ENCODE data around the gene MYO10.
A peak's percentile ranks its signal among the peaks of the same experiment; 100 is the strongest.

The MYO10 gene

DNA sequence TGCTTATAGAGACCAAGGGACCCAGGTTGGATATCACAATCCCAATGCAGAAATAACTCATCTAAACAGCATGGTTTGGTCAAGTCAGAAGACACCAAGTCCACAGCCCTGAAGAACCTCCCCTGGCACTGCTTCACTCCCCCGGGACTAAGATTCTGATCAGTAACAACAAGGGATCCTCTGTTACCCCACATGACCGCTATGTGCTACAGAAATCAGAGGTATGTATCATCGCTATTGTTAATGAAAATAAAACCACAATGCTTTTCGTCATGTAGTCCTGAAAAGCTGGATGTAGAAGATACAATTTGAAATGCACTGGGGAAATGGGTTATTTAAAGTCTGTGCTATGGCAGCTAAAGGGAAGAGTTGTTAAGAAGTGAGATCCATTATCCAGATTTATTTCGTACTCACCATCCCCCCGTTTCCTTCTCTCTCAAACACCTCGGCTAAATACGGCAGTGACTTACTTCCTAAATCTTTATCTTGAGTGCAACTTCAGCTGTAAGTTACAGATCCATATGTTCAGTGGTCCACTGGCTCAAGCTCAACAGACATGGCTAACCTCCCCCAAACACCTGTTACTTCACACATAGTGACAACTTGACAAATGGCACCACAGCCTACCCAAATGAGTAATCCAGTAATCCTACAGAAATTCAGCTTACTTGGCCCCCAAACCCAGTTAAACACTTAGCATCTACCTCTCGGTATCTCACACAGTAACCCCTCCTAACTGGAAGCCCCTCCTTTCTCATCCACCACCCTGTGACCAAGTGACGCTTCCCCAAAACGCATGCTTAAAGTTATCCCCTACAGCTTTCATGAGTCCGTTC, 129.2 kb downstream of the MYO10 start:
- no peak for DNase-seq

- no peak for DNase-seq
Observed at GRCh38 chr5:16805486-16805885, 130.6 kb downstream of the MYO10 start.

DNA sequence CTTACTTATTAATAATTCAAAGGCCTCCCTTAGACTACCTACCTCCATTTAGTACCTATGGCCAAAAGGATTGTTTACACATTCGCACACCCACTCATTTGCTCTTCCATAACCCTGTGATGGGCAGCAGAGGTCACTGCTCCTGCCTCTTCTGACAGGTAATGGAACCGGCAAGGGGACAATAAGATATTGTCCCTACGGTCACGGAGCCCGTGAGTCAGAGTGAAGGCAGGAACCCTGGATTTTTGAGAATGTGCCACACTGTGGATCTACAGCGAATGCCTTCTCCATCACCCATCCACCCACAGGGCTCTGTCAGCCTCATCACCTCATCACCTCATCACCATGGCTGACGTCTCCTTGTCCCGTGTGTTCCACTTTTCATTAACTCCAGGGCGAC, 132.3 kb downstream of the MYO10 start:
- DNase-seq = no peak

DNA sequence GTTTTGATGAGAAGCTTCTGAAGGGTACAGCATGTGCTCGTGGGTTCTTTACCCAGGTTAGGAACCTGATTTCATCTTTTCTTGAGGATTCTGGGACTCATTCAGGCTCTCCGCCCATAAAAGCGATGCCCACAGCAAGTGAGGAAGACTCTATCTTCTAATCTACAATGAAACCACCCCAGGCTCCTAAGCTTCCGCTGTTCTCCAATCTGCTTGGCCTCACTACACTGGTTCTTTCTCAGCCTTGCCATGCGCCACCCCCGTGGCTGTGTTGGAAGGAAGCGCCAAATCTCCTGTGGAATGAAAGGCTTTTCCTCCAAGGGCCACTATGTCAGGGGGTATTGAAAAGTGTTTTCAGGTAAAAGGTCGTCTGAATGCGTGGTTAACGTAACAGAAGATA, 135.6 kb downstream of the MYO10 start:
- DNase-seq = no peak

DNA sequence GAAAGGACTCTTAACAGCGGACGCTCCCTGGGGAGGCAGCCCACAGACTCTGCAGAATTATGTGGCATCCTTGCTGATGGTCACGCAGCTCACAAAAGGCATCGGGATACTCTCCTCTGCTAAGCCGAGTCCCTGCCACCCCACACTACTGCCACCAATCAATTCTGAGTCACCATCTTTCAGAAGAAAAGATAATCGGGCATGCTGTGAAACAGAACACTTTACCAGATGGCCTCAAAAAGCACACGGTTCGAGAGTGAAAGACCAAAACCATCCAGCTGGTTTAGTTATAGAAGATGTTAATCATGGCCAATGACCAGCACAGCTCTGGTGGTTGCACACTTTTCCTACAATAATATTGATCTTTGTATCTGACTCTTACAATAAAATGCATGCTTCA, 136.3 kb downstream of the MYO10 start:
- no peak for DNase-seq

DNA sequence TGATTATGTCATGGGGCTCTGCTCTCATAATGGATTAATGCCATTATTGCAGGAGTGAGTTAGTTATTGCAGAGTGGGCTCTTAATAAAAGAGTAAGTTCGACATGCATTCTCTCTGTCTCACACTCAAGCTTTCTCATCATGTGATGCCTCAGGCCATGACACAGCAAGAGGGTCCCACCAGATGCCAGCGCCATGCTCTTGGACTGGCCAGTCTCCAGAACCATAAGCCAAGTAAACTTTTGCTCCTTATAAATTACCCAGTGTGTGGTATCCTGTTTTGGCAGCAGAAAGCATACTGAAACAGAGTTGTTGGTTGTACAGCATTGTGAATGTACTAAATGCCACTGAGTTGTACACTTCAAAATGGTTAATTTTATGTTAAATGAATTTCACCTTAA, 138.1 kb downstream of the MYO10 start:
- DNase-seq = no peak

DNA sequence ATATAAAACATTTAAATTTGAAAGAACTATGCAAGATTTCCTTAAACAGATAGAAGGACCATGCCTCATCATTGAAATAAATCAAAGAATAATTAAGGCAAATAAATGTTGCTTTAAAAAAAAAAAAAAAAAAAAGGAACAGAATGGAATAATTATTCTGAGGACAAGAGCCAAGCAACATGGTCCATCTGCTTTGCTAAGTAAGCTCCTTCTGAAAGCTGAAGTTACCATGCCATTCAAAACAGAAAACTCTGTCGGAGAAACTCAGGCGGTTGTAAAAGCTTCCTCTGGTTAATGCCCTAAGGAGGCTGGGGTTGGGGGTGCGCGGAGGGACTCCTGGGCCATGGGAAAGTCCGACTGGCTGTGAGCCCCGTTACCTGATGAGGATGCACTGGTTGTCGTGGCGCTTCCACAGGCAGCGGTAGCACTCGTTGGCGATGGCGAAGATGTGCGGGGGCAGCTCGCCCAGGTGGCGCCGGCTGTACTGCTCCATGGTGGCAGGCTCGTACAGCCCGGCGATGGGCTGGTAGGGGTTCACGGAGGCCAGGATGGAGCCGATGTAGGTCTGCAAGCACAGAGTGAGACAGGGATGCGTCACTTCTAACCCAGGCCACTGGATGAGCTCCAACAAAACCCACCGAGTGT, 141.7 kb downstream of the MYO10 start:
- DNase-seq = no peak

DNA sequence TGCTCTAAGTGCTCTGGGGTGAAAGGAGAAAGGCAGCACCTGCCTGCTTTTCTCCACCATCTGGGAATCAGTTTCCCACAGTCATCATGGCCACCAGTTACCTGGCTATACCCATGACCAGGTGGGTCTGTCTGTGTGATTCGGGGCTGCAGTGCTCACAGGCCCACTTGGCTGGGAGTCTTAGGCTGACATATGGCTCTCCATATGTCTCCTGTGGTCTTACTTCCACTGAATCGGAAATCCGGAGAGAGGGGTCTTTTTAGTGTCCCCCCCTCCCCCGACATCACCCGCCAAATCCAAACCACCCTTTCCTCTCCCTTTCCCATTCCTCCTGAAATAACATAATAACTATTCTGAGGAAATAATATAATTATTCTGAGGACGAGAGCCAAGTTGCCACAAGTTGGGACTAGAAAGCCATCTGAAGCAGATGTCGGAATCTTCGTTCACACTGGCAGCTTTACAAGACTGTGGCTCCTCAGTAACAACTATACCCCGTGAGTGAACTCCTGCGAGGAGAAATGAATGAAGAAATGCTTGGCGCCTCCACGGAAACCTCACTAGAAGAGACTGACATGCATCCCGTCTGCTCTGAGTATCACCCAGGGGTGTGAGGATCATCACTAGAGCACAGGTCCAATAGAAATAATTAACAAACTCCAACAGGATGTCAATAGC, 143.4 kb downstream of the MYO10 start:
- DNase-seq = no peak

- DNase-seq = no peak
Observed at GRCh38 chr5:16791904-16792597, 144.0 kb downstream of the MYO10 start.

DNA sequence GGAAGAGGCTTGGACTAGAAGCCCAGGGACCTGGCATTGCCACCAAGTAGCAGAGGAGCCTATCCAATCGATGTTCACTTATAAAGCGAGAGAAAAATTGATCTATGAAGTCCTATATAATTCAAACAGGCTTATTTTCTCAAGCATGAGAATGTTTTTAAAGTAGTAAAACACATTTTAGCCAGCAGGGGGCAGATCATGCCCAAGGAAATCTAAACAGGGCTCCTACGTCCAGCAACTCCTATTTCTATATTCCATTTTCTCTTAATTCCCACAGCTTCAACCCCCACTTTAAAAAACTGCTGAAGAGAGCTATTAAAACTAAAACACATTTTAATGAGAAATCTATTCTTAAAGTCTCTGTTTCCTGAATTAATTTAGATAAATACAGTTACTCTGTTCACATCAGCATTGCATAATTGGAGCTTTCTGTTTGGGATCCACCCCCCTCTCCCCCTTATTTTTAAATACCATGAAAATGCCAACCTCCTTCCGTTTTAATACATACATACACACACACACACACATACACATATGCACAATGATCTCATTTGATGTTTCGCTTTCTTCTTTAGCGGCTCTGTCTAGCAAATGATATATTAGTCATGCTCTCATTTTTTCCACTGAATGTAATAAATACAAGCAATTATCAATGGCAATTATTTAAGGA, 144.9 kb downstream of the MYO10 start:
- peak; percentile 2 for DNase-seq

DNA sequence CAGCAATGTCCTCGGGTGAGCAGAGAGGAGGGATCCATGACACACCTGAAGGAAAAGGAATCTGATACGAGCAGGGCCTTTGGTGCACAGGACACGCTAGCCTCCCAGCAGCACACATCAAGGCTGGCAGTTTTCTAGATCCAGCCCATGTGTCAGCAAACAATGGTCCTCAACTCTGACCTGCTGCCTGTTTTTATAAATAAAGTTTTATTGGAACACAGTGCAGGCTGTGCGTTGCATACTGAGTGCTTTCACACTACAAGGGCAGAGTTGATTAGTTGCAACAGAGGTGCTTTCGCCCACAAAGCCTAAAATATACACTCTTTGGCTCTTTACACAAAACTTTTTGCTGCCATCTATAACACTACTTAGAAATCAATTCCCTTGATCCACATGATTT, 147.1 kb downstream of the MYO10 start:
- DNase-seq = no peak

DNA sequence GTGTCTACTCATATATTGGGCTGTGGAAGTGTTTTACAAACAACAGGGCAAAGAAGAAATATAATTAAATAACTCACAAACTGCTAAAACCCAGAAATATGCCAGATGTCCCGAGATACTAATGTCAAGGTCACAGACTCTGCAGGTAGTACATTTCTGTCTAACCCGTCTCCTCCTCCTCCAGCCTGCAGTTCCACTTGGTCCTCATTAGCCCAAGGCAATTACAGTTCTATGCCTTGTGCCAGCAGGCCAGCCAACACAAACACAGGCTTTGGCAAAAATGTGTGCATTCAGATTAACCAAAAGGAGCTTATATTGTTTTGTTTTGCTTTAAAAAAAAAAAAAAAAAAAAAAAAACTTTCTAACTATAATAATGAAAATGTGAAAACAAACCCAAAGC, 148.8 kb downstream of the MYO10 start:
- no peak for DNase-seq

GRCh38 chr5:16784843-16785791, 151.0 kb downstream of the MYO10 start:
- DNase-seq = no peak

GRCh38 chr5:16784088-16784487, 152.0 kb downstream of the MYO10 start:
- no peak for DNase-seq

GRCh38 chr5:16781828-16782626, 154.1 kb downstream of the MYO10 start:
- no peak for DNase-seq

- no peak for DNase-seq
Observed at GRCh38 chr5:16780325-16780724, 155.8 kb downstream of the MYO10 start.

- DNase-seq = no peak
Observed at GRCh38 chr5:16777432-16777831, 158.7 kb downstream of the MYO10 start.

- DNase-seq = no peak
Observed at GRCh38 chr5:16776611-16777251, 159.4 kb downstream of the MYO10 start.

- DNase-seq = no peak
Observed at GRCh38 chr5:16774806-16775205, 161.3 kb downstream of the MYO10 start.

DNA sequence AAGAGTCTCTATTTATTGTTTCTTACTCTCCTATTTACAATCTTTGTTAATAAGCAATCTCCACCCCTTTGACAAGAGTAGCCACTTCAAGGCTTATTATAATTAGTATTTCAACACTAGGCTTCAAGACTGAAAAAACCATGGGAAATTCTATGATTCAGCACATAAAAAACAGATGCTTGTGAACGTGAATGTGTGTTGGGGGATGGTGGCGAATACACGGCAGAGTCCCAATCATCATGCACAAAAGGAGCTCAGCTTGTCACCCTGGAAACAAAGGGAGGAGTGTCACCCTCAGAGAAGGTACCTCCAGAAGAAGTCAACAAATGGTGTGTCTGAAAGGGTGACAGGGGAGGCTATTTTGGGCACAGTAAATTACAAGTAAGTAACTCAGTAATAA, 162.1 kb downstream of the MYO10 start:
- DNase-seq = no peak
